ENCODE measurements around the gene IKZF5.

DNA sequence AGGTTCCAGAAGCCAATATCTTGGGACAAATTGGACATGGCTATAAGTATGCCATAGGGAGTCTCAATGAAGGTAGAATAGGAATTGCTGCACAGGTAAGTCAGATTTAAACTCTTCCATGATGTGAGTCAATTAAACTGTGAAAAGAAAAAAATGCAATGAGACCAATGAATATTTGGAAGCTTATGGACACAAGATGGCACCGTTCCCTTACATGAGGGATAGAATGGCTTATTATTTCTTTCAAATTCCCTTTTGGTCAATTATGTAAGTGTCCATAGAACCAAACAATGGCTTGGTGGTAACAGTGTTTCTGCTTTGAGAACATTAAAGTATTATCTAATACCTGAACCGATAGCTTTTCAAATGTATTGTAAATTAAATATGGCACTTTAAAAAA, 35.8 kb upstream of the IKZF5 start:
- no peak for TF ChIP-seq POLR2A (IDR thresholded peaks at IDR 0.05)
- TF ChIP-seq, protein P1, sequence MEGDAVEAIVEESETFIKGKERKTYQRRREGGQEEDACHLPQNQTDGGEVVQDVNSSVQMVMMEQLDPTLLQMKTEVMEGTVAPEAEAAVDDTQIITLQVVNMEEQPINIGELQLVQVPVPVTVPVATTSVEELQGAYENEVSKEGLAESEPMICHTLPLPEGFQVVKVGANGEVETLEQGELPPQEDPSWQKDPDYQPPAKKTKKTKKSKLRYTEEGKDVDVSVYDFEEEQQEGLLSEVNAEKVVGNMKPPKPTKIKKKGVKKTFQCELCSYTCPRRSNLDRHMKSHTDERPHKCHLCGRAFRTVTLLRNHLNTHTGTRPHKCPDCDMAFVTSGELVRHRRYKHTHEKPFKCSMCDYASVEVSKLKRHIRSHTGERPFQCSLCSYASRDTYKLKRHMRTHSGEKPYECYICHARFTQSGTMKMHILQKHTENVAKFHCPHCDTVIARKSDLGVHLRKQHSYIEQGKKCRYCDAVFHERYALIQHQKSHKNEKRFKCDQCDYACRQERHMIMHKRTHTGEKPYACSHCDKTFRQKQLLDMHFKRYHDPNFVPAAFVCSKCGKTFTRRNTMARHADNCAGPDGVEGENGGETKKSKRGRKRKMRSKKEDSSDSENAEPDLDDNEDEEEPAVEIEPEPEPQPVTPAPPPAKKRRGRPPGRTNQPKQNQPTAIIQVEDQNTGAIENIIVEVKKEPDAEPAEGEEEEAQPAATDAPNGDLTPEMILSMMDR (IDR thresholded peaks at IDR 0.05), result no peak
